KMS-11 (cell line): ENCODE measurements around the gene TBC1D10B.
A peak's percentile ranks its signal among the peaks of the same experiment; 100 is the strongest.

Experiments
- H2AFZ ChIP-seq: fragments of 200-600 bp; sonication (generic); 2 replicates; pipeline ENCODE4 v1.6.1; 2016; ENCODE audit warnings: antibody characterized with exemption, mixed run types, low read depth
- H3K27ac ChIP-seq: fragments of 200-600 bp; sonication (generic); 2 replicates; pipeline ENCODE4 v1.6.1; 2016; ENCODE audit warnings: mild to moderate bottlenecking, mixed run types
- H3K27me3 ChIP-seq: fragments of 200-600 bp; sonication (generic); 2 replicates; pipeline ENCODE4 v1.6.1; 2017; ENCODE audit warnings: mild to moderate bottlenecking, low read depth, mixed run types, moderate library complexity; ENCODE audit not compliant: insufficient read depth
- H3K36me3 ChIP-seq: fragments of 200-600 bp; sonication (generic); 2 replicates; pipeline ENCODE4 v1.6.1; 2017; ENCODE audit warnings: mild to moderate bottlenecking, mixed run types; ENCODE audit not compliant: insufficient read depth
- H3K4me1 ChIP-seq: fragments of 200-600 bp; sonication (generic); 2 replicates; pipeline ENCODE4 v1.6.1; 2016; ENCODE audit warnings: mild to moderate bottlenecking, low read depth, mixed run types; ENCODE audit not compliant: poor library complexity, severe bottlenecking
- H3K4me2 ChIP-seq: fragments of 200-600 bp; sonication (generic); 2 replicates; pipeline ENCODE4 v1.7.0; 2016; ENCODE audit warnings: mild to moderate bottlenecking, mixed run types
- H3K4me3 ChIP-seq: fragments of 200-600 bp; sonication (generic); IDR thresholded peaks from 2 replicates; pipeline ENCODE4 v1.6.1; 2017; ENCODE audit warnings: low read depth, low read length, mixed read lengths; ENCODE audit not compliant: insufficient read depth
- H3K79me2 ChIP-seq: fragments of 200-600 bp; sonication (generic); 2 replicates; pipeline ENCODE4 v1.6.1; 2016; ENCODE audit warnings: low read depth, mixed run types; ENCODE audit not compliant: insufficient read depth
- H3K9ac ChIP-seq: fragments of 200-600 bp; sonication (generic); 2 replicates; pipeline ENCODE4 v1.6.1; 2016; ENCODE audit warnings: mild to moderate bottlenecking, mixed run types
- H4K20me1 ChIP-seq: fragments of 200-600 bp; sonication (generic); 2 replicates; pipeline ENCODE4 v1.6.1; 2016; ENCODE audit warnings: mild to moderate bottlenecking, mixed run types; ENCODE audit not compliant: insufficient read depth
- TF ChIP-seq, protein P1 (sequence below): fragments of 200-600 bp; sonication (generic); conservative IDR thresholded peaks from 2 replicates; pipeline ENCODE4 v1.6.1; 2017; ENCODE audit warnings: low read depth, mild to moderate bottlenecking, antibody characterized with exemption, low read length, moderate library complexity, mixed read lengths

The TBC1D10B gene

DNA sequence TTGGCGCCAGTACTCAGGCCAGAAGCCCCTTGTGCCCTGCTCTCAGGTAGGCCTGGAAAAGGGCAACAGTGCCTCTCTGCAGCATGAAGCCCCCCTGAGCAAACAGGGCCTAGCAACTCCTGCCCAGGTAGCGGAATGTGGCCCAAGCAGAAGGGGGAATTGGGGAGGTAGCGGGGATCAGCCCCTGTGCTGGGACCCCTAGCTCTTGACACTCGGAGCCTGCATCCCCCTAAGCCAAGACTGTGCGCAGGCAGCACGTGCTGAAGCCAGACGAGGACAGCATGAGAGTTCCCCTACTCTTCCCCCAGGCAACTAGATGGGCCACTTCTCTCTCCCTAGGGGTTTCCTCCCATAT, 14.4 kb downstream of the TBC1D10B start:
- Histone ChIP-seq H3K79me2 (peaks cover 24% of the 10 kb centered on the region), H3K4me1 (peaks cover 32% of the 10 kb centered on the region), H3K4me3 (no peak overlapping the region), H4K20me1 (no peaks in the 10 kb centered on the region), H3K36me3 (no peaks in the 10 kb centered on the region), H3K9ac (peak overlapping the region; percentile 66), H3K27me3 (no peaks in the 10 kb centered on the region), H3K4me2 (peak overlapping the region; percentile 44), H3K27ac (peak overlapping the region; percentile 49), H2AFZ (peak overlapping the region; percentile 55; the same call in 1 of the 2 replicates)
- TF ChIP-seq, protein P1, sequence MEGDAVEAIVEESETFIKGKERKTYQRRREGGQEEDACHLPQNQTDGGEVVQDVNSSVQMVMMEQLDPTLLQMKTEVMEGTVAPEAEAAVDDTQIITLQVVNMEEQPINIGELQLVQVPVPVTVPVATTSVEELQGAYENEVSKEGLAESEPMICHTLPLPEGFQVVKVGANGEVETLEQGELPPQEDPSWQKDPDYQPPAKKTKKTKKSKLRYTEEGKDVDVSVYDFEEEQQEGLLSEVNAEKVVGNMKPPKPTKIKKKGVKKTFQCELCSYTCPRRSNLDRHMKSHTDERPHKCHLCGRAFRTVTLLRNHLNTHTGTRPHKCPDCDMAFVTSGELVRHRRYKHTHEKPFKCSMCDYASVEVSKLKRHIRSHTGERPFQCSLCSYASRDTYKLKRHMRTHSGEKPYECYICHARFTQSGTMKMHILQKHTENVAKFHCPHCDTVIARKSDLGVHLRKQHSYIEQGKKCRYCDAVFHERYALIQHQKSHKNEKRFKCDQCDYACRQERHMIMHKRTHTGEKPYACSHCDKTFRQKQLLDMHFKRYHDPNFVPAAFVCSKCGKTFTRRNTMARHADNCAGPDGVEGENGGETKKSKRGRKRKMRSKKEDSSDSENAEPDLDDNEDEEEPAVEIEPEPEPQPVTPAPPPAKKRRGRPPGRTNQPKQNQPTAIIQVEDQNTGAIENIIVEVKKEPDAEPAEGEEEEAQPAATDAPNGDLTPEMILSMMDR, result no peak

DNA sequence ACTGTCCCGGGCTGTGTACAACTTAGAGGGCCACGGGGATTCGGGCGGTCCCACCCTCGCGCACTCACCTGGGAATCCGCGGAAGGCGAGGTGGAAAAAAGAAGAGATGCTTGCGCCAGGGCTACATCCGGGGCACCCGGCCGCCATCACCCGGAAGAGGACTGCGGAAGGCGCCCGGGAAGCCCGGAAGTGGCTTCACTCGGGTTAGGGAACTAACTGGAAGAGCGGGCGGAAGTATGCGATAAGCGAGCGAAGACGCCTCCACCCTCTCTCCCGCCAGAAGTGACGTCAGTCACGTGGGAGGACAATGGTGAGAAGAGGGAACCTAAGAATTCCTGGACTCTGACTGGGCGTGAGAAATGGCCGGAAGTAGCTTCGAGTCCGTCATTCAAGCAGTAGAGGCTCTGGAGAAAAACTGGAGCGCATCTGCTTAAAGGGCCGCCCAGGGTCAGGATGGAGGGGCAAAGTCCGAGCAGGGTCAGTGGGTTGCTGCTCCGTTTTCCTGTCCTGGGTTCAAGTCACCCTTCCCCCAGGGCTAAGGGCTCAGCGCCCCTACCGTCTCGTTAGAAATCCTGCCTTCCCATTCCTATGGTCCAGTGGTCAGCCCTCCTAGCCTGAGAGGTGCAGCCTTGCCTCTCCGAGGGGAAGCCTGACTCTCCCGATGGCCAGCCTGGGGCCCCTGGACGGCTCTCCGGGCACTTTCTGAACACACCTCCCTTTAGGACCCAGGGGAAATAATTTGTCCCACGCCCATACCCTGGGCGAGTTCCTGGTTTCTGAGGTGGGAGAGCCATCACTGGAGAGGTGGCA, 14.9 kb downstream of the TBC1D10B start, which contains the start of gene CD2BP2:
TSS of gene CD2BP2 (minus strand) at position 165 of the 810 bp plus-strand sequence. CDS start 627 bp downstream, outside the sequence.
- H3K79me2 ChIP-seq, result peaks cover 20% of the 10 kb centered on the region
- H4K20me1 ChIP-seq, result no peaks in the 10 kb centered on the region
- no peaks in the 10 kb centered on the region for H3K27me3 ChIP-seq
- H3K4me3 ChIP-seq, result peak within 1 kb of the TSS; percentile 41
- H3K36me3 ChIP-seq, result no peaks in the 10 kb centered on the region
- H3K4me2 ChIP-seq, result peak within 1 kb of the TSS; percentile 95
- peak within 1 kb of the TSS; percentile 55 for H2AFZ ChIP-seq
- H3K9ac ChIP-seq, result peak within 1 kb of the TSS; percentile 66
- peaks cover 38% of the 10 kb centered on the region for H3K4me1 ChIP-seq
- H3K27ac ChIP-seq, result peak within 1 kb of the TSS; percentile 49
- TF ChIP-seq, protein P1, result no peak

DNA sequence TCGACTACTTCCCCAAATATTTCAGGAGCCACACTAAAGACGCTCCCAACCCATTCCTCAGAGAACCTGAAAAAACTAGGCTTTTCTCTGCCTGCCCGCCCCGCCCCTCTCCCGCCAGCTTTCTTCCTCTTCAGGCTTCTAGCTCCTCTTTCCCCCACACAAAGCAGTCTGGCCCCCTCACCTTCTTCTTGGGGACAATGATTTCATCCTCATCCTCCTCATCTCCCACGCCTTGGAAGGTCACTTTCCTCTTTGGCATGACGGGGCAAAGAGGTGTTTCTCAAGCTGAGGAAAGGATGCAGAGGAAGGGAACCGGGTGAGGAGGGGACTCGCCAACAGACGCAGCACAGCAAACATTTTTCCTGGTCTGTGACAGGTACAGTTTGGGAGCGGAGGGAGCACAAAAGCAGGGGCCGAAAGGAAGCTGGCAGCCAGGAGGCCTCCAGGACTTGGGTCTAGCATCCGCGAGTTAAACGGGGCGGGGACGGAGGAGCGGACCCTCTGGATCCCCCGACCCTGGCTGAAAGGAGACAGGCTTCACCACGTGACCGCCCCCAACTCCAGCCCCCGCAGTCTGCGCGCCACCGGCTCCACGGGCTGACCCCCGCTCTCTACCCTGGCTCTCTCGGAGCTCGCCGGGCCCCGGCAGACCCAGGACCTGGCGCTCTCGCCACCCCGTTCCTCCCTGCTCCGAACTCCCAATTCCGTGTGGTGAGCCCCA, 15.7 kb downstream of the TBC1D10B start:
- H3K79me2 ChIP-seq, result peaks cover 18% of the 10 kb centered on the region
- peak overlapping the region; percentile 66 for H3K9ac ChIP-seq
- no peaks in the 10 kb centered on the region for H3K27me3 ChIP-seq
- H3K27ac ChIP-seq, result peak overlapping the region; percentile 49
- TF ChIP-seq, protein P1, result no peak
- H2AFZ ChIP-seq, result peak overlapping the region; percentile 55
- H3K36me3 ChIP-seq, result no peaks in the 10 kb centered on the region
- H3K4me2 ChIP-seq, result peak overlapping the region; percentile 95
- H3K4me3 ChIP-seq, result peak overlapping the region; percentile 41
- H4K20me1 ChIP-seq, result no peaks in the 10 kb centered on the region
- H3K4me1 ChIP-seq, result peaks cover 46% of the 10 kb centered on the region

DNA sequence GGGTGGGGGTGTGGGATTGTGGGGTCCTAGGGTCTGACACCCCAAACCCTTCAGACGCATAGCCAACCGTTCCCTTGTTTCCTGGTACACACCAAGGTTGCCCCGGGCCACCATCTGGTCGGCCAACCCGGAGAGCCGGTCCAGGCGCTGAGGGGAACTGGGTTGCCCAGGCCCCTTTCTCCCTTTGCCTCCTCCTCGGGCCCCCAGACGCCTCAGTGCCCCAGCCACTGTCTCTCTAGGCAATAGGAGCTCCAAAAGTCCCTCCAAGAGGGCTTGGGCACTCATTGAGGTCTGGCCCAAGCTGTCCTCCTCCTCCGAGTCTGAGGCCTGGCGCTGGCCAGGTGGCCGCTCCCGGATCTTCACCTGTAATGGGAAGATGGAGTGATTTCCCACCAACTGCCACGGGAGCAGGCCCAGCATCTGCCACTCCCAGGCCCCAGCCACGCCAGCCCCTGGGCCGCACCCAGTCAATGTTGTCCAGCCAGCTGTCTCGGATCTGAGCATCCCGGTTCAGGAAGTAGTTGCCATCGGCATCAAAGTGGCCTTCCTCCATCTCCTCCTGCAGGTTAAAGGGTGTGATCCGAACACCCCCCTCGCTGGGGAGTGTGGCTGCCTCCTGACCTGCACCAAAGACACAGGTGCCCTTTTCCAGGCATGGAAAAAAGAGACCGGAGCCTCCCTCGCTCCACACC, 16.7 kb downstream of the TBC1D10B start:
- H3K4me3 ChIP-seq, result peak overlapping the region; percentile 13
- H4K20me1 ChIP-seq, result no peaks in the 10 kb centered on the region
- peak overlapping the region; percentile 95 for H3K4me2 ChIP-seq
- no peaks in the 10 kb centered on the region for H3K36me3 ChIP-seq
- peaks cover 56% of the 10 kb centered on the region for H3K4me1 ChIP-seq
- no peak overlapping the region for H3K9ac ChIP-seq
- TF ChIP-seq, protein P1, result no peak
- peaks cover 18% of the 10 kb centered on the region for H3K79me2 ChIP-seq
- no peak overlapping the region for H3K27ac ChIP-seq
- H3K27me3 ChIP-seq, result no peaks in the 10 kb centered on the region
- no peak overlapping the region for H2AFZ ChIP-seq
